GM11168 (cell line): ENCODE data around the gene SCYGR5.
"Not testable (repeated sequence)": the region's sequence is repeated elsewhere in the genome, so short reads cannot be mapped to it uniquely, and the experiment has no call there.

Source experiments
- in situ Hi-C: fragments of 300-500 bp; cut with MboI; formaldehyde crosslinking; loops from one replicate; pipeline ENCODE4 v1.12.0; 2022; ENCODE audit warnings: low sequenced_read_pairs; ENCODE audit not compliant: unreplicated experiment

SCYGR5 gene

DNA sequence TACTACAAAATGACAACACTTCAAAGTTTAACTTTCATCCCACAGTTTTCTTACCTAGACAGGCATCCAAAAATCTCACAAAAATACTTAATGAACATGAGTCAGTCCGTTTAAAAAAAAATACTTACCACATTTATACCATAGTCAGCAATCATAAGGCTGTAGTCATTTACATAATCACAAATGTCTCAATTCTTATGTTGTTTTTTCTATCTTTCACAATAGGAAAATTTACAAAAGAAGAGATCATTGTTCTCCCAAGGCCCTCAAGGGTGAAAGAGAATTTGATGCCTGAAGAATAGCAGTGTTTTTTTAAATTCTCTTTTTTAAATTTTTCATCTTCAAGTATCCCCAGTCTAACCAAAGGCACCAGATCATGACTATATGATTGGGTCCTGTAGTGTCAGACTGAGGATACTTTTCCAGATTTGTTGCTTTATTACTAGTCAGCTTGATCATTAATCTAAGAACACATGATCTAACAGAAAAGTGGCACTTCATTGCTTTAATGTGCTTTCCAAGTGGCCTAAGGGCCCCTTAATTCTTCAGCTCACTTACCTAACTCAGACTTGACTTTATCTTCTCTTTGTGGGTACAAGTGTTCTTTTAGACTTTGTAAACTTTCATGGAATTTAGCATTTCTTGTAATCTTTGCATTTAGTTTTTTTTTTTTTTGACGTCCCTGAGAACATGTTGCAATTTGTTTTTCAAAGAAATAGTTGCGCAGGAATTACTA lies 4.7 kb downstream of the SCYGR5 start:
- in situ Hi-C loops = no loop called here

DNA sequence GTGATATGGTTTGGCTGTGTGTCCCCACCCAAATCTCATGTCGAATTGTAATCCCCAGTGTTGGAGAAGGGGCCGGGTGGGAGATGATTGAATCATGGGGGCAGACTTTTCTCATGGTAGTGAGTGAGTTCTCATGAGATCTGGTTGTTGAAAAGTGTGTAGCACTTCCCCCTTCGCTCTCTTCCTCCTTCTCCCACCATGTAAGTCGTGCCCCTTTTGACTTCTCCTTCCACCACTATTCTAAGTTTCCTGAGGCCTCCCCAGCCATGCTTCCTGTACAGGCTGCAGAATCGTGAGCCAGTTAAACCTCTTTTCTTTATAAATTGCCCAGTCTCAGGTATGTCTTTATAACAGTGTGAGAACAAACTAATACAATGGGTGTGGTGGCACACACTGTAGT lies 7.0 kb downstream of the SCYGR5 start:
- in situ Hi-C loops = not testable (repeated sequence)

GRCh38 chr2:227674485-227674884 lies 7.9 kb downstream of the SCYGR5 start:
- in situ Hi-C loops = no loop called here

DNA sequence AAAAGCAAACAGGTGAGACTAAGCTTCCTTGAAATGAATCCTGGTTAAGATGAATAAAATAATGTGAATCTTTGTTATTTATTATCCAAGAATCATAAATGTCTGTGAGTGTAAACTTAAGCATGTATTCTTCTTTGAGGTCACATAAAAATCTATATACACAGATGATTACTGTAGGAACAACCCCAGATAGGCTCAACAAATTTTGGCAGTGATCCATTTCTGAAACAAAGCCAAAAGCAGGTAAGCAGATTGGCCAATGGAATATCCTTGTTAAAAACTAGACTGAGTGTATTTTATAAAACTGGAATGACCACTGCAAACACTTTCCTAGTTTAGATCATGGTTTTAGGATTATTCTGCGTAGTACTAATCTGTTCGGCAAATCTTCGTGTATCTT lies 11.3 kb downstream of the SCYGR5 start:
- in situ Hi-C loops = no loop called here

GRCh38 chr2:227684258-227684657 lies 17.7 kb downstream of the SCYGR5 start:
- in situ Hi-C loops = no loop called here

GRCh38 chr2:227687189-227687588 lies 20.6 kb downstream of the SCYGR5 start:
- in situ Hi-C loops = no loop called here

DNA sequence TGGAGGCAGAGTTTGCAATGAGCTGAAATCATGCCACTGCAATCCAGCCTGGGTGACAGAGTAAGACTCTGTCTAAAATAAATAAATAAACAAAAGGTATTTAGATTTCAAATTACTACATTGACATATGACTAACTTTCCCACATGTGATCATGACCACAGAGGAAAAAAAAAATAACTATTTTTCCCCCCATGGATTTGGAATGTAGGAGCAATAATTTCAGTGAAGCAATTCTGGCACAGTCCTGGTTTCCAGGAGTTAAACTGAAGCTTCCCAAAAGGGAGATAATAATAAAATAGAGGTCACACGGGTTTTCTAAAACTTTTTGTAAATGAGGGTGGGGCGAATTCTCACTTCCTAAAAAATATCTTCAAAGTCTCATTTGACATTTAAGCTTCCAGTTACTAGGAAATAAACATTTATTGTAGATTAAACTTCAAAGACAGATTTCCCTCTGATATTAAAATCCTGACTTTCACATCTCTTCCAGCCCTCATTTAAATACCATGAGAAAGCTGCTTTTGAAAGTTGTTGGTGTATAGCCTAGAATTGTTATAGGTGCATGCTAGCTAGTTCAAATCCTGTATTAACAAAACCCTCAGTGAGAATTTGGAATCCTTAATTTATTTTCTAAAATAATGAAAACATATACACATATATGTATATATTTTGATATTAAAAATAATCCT lies 30.5 kb downstream of the SCYGR5 start:
- in situ Hi-C loops = no loop called here

DNA sequence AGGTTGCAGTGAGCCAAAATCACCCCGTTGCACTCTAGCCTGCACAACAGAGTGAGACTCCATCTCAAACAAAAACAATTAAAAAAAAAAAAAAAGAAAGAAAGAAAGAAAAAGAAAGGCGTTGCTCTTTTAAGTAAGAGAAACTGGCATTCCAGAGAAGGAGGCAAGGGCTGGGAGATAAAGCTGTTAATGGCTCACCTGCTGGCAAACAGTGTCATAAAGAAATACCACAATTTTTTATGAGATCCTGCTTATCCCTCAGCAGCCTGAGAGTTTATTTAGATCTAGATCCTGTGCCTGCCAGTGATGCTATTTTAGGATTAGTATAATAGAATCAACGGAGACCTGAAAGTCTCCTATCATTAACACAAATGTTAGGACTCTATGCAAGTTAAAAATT lies 35.0 kb downstream of the SCYGR5 start:
- in situ Hi-C loops = no loop called here

GRCh38 chr2:227703280-227703732 lies 36.7 kb downstream of the SCYGR5 start:
- in situ Hi-C loops = no loop called here

GRCh38 chr2:227703961-227704360 lies 37.4 kb downstream of the SCYGR5 start:
- in situ Hi-C loops = no loop called here

DNA sequence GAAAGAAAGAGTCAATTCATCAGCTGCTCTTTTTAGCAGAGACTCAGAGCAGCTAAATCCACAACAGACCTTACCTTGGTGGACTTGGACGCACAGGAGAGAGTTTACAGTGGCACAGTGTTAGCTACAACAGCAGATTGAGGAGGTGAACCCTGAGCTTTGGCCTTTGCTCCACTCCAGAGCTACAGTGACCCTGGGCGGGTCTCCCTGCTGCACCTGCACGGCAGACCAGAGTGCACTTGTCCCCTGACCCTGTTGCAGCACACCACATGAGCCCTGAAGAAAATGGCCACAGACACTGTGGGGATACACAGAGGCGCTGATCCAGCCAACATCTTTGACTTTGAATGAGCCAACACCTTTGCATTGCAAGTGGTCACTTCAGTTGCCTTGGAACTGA lies 40.3 kb downstream of the SCYGR5 start:
- in situ Hi-C loops = no loop called here

DNA sequence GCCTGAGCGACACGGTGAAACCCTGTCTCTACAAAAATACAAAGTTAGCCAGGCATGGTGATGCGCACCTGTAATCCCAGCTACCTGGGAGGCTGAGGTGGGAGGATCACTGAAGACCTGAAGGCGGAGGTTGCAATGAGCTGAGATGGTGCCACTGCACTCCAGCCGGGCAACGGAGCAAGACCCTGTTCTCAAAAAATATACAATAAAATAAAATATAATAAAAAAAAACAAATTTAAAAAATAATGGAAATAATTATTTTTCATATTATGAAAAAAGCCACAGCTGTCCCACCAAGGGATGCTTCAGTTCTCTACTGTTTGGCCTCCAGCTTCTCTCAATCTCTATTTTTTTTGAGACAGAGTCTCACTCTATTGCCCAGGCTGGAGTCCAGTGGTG lies 40.8 kb downstream of the SCYGR5 start:
- in situ Hi-C loops = no loop called here

- in situ Hi-C loops = no loop called here
Measured at GRCh38 chr2:227710986-227711385, 44.4 kb downstream of the SCYGR5 start.

DNA sequence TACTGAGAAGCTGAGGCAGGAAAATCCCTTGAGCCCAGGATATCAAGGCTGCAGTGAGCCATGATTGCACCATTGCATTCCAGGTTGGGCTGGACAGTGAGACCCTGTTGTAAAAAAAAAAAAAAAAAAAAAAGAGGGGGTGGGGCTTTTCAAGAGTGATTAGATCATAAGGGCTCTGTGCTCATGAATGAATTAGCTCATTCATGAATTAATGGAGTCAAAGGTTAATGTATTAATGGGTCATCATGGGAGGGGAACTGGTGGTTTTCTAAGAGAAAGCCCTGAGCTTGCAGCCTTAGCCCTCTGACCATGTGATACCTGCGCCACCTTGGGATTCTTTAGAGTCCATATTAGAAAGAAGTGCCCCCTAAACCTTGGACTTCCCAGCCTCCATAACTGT lies 46.7 kb downstream of the SCYGR5 start:
- in situ Hi-C loops = no loop called here

DNA sequence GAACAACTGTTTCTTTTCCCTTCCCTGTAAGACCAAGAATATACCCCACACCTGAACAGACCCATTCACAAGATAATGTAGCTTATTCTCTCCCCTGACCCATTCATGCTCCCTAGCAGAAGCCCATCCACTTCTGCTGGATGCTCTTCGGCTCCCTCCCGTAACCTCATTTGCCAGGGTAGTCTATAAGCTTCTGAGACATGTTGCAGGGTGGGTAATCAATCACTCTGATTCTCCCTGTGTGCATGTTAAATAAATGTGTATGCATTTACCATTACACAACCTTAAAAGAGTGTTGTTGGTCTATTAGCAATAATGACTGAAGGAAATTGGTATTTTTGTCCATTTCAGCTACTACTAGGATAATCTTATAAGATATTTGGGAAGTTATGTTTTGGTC lies 49.9 kb downstream of the SCYGR5 start:
- in situ Hi-C loops = no loop called here
